Neuronal stem cell (in vitro differentiated cells): ENCODE results near the gene PPM1E.
"Not testable (repeated sequence)": the region's sequence is repeated elsewhere in the genome, so short reads cannot be mapped to it uniquely, and the experiment has no call there.

Experiments used
- DNase-seq: peaks from one replicate; pipeline ENCODE4 v3.0.0-alpha.2; 2013; ENCODE audit warnings: low spot score
- H2AFZ ChIP-seq: one replicate; pipeline ENCODE4 v1.6.1; 2013; ENCODE audit warnings: mild to moderate bottlenecking, low read length, inconsistent platforms
- H2AK5ac ChIP-seq: 2 replicates; pipeline ENCODE4 v1.6.1; 2013; ENCODE audit warnings: low read depth, mild to moderate bottlenecking, inconsistent platforms, low read length, moderate library complexity, mixed read lengths
- H2BK120ac ChIP-seq: 2 replicates; pipeline ENCODE4 v1.6.1; 2013; ENCODE audit warnings: low read depth, mild to moderate bottlenecking, inconsistent platforms, low read length, moderate library complexity, mixed read lengths
- H2BK12ac ChIP-seq: one replicate; pipeline ENCODE4 v1.6.1; 2013; ENCODE audit warnings: low read length, inconsistent platforms
- H2BK15ac ChIP-seq: 2 replicates; pipeline ENCODE4 v1.6.1; 2013; ENCODE audit warnings: mild to moderate bottlenecking, low read length, inconsistent platforms, mixed read lengths
- H2BK5ac ChIP-seq: one replicate; pipeline ENCODE4 v1.6.1; 2013; ENCODE audit warnings: inconsistent platforms, mild to moderate bottlenecking, low read length, moderate library complexity
- H3K14ac ChIP-seq: one replicate; pipeline ENCODE4 v1.6.1; 2013; ENCODE audit warnings: low read length, inconsistent platforms
- H3K18ac ChIP-seq: 2 replicates; pipeline ENCODE4 v1.6.1; 2013; ENCODE audit warnings: low read length, inconsistent platforms
- H3K23ac ChIP-seq: 2 replicates; pipeline ENCODE4 v1.6.1; 2013; ENCODE audit warnings: low read depth, mild to moderate bottlenecking, mixed read lengths, low read length, inconsistent platforms; ENCODE audit not compliant: poor library complexity
- H3K27ac ChIP-seq: replicated peaks from 3 replicates; pipeline ENCODE4 v1.5.1; 2013; ENCODE audit warnings: low read length, inconsistent platforms
- H3K27me3 ChIP-seq, 3 experiments: 2 replicates each; pipeline ENCODE4 v1.6.1; 2013; ENCODE audit warnings: low read length in 3 of 3, mild to moderate bottlenecking in 2 of 3, inconsistent platforms in 1 of 3, low read depth in 1 of 3, mixed read lengths in 1 of 3, moderate library complexity in 1 of 3; ENCODE audit not compliant: control insufficient read depth in 3 of 3, insufficient read depth in 3 of 3
- H3K36me3 ChIP-seq, 2 donors: replicated peaks in 1 of 2; 2 replicates each; pipeline ENCODE4 v1.6.1; 2013; ENCODE audit warnings: low read length in 2 of 2; ENCODE audit not compliant: control insufficient read depth in 2 of 2, insufficient read depth in 2 of 2
- H3K4ac ChIP-seq: 2 replicates; pipeline ENCODE4 v1.6.1; 2013; ENCODE audit warnings: inconsistent platforms, mild to moderate bottlenecking, low read length, moderate library complexity
- H3K4me1 ChIP-seq, 2 donors: 1 replicate in 1 of 2; 2 replicates in 1 of 2; pipeline ENCODE4 v1.6.1; 2013; ENCODE audit warnings: low read length in 2 of 2, low read depth in 1 of 2; ENCODE audit not compliant: control insufficient read depth in 2 of 2, insufficient read depth in 1 of 2
- H3K4me2 ChIP-seq: one replicate; pipeline ENCODE4 v1.6.1; 2013; ENCODE audit warnings: mild to moderate bottlenecking, low read length, inconsistent platforms; ENCODE audit not compliant: insufficient read depth, poor library complexity, severe bottlenecking
- H3K4me3 ChIP-seq, 2 donors: 2 replicates each; pipeline ENCODE4 v1.5.1; 2013; ENCODE audit warnings: low read length in 2 of 2, mild to moderate bottlenecking in 2 of 2, inconsistent platforms in 1 of 2, moderate library complexity in 1 of 2
- H3K79me1 ChIP-seq: one replicate; pipeline ENCODE4 v1.6.1; 2013; ENCODE audit warnings: low read depth, mild to moderate bottlenecking, inconsistent platforms, low read length, moderate library complexity
- H3K9ac ChIP-seq: one replicate; pipeline ENCODE4 v1.6.1; 2013; ENCODE audit warnings: mild to moderate bottlenecking, low read depth, low read length, inconsistent platforms; ENCODE audit not compliant: poor library complexity
- H3K9me3 ChIP-seq, 2 donors: replicated peaks in 1 of 2; 2 replicates each; pipeline versions ENCODE3 to v1.6.1; 2013; ENCODE audit warnings: low read length in 2 of 2, mild to moderate bottlenecking in 2 of 2, inconsistent platforms in 1 of 2, low read depth in 1 of 2, mixed read lengths in 1 of 2, moderate library complexity in 1 of 2; ENCODE audit not compliant: control insufficient read depth in 2 of 2, insufficient read depth in 1 of 2
- H4K8ac ChIP-seq: one replicate; pipeline ENCODE4 v1.6.1; 2013; ENCODE audit warnings: low read depth, mild to moderate bottlenecking, inconsistent platforms, low read length, moderate library complexity
- H4K91ac ChIP-seq: one replicate; pipeline ENCODE4 v1.6.1; 2013; ENCODE audit warnings: low read length, low read depth, mild to moderate bottlenecking, inconsistent platforms; ENCODE audit not compliant: poor library complexity
- WGBS, 2 donors: extraction: QIAGEN DNeasy Blood & Tissue Kit; methylation state at CpG; one replicate each; pipeline ENCODE4 v1.1.7; 2013; ENCODE audit warnings: missing lambda C conversion rate in 2 of 2, mixed read lengths in 1 of 2; ENCODE audit not compliant: insufficient read length in 2 of 2, insufficient replicate concordance in 1 of 2; ENCODE audit errors: extremely low coverage in 2 of 2; 5-methylcytosine and 5-hydroxymethylcytosine counted together

Gene PPM1E

DNA sequence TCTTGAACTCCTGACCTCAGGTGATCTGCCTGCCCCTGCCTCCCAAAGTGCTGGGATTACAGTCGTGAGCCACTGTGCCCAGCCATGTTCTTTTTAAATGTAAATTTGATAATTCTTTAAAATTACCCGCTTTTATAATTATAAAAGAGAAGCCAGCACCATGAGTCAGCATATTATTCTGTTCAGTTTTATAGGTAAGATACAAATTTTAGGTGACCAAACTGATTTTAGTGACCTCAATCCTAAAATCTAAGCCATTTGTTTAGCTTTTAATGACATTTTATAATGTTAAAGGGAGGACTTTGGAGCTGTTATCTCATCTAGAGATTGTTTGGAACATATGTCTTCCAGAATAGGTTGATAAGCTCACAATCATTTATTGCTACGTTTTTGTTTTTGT lies 20.8 kb upstream of the PPM1E start:
- no peak overlapping the region for H2AK5ac ChIP-seq
- H3K4ac ChIP-seq: no peak overlapping the region
- DNase-seq: no peak
- no peak overlapping the region for H3K18ac ChIP-seq
- H3K4me1 ChIP-seq: no peaks in the 10 kb centered on the region
- no peak overlapping the region for H3K27ac ChIP-seq
- H3K9me3 ChIP-seq: no peaks in the 10 kb centered on the region
- H3K4me2 ChIP-seq: no peak overlapping the region
- no peak overlapping the region for H2BK5ac ChIP-seq
- H2BK15ac ChIP-seq: no peak overlapping the region
- no peak overlapping the region for H4K91ac ChIP-seq
- no peaks in the 10 kb centered on the region for H3K79me1 ChIP-seq
- no peak overlapping the region for H3K9ac ChIP-seq
- no peaks in the 10 kb centered on the region for H3K27me3 ChIP-seq
- H3K4me3 ChIP-seq: no peak overlapping the region
- no peak overlapping the region for H2AFZ ChIP-seq
- H2BK12ac ChIP-seq: no peak overlapping the region
- peaks cover 0 to 18% of the 10 kb centered on the region in 2 donors for H3K36me3 ChIP-seq
- H3K23ac ChIP-seq: no peak overlapping the region
- no peak overlapping the region for H4K8ac ChIP-seq
- WGBS, 2 donors: no CpG with 5 or more reads among the region's 3 CpGs
- H3K14ac ChIP-seq: no peak overlapping the region
- no peak overlapping the region for H2BK120ac ChIP-seq

DNA sequence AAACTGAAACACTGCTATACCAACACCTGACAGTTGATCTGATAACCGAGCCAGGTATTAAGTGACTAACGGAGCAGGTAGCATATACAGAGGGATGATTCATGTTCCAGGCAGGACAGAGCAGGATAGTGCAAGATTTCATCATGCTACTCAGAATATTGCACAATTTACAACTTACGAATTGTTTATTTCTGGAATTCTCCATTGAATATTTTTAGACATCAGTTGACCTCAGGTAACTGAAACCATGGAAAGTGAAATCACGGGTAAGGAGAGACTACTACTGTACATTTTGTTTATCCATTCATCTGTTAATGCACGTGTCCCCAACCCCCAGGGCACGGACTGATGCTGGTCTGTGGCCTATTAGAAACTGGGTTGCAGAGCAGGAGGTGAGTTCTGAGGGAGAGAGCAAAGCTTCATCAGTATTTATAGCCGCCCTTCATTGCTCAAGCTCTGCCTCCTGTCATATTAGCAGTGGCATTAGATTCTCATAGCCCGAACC lies 14.5 kb upstream of the PPM1E start:
- H2BK120ac ChIP-seq: no peak overlapping the region
- H2BK5ac ChIP-seq: no peak overlapping the region
- H2AFZ ChIP-seq: no peak overlapping the region
- no peak overlapping the region for H3K4me3 ChIP-seq
- H3K14ac ChIP-seq: no peak overlapping the region
- no peak overlapping the region for H3K4me2 ChIP-seq
- no peak overlapping the region for H2BK15ac ChIP-seq
- H3K18ac ChIP-seq: no peak overlapping the region
- H4K8ac ChIP-seq: no peak overlapping the region
- H4K91ac ChIP-seq: no peak overlapping the region
- no peaks in the 10 kb centered on the region for H3K27me3 ChIP-seq
- H3K79me1 ChIP-seq: no peaks in the 10 kb centered on the region
- H3K9me3 ChIP-seq: no peaks in the 10 kb centered on the region
- H2BK12ac ChIP-seq: no peak overlapping the region
- H2AK5ac ChIP-seq: no peak overlapping the region
- DNase-seq: no peak
- no peaks in the 10 kb centered on the region for H3K36me3 ChIP-seq
- H3K23ac ChIP-seq: no peak overlapping the region
- H3K4ac ChIP-seq: no peak overlapping the region
- no peak overlapping the region for H3K27ac ChIP-seq
- H3K4me1 ChIP-seq: no peaks in the 10 kb centered on the region
- H3K9ac ChIP-seq: no peak overlapping the region
- WGBS, 2 donors: no CpG with 5 or more reads among the region's 8 CpGs

DNA sequence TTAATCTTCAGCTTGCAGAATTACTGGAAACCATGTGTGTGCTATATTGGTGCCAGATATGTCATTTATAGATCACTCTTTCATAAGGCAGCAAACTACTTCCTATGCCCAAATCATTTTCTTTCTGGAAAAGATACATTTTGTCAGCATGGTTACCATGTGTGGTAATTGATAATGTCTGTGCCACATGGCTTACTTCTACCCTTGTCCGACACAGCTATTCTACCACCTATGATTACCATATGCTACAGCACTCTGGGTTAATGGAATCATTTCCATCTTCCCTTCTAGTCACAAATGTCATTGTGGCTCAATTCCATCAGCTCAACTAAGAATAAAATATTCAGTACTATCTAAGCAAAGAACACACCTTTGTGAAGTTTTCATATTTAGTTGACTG lies 8.0 kb upstream of the PPM1E start:
- Histone ChIP-seq H4K8ac (no peak overlapping the region), H2AK5ac (no peak overlapping the region), H3K27ac (no peak overlapping the region), H3K4me1 (no peaks in the 10 kb centered on the region), H3K27me3 (no peaks in the 10 kb centered on the region), H2AFZ (no peak overlapping the region), H3K4ac (no peak overlapping the region), H3K23ac (no peak overlapping the region), H3K9me3 (no peaks in the 10 kb centered on the region), H3K4me2 (no peak overlapping the region), H2BK12ac (no peak overlapping the region), H3K14ac (no peak overlapping the region), H3K9ac (no peak overlapping the region), H3K79me1 (no peaks in the 10 kb centered on the region), H4K91ac (no peak overlapping the region), H3K18ac (no peak overlapping the region), H2BK5ac (no peak overlapping the region), H3K36me3 (no peaks in the 10 kb centered on the region), H3K4me3 (no peak overlapping the region), H2BK120ac (no peak overlapping the region), H2BK15ac (no peak overlapping the region)
- no CpG with 5 or more reads among the region's 1 CpG for WGBS, 2 donors
- DNase-seq: no peak

DNA sequence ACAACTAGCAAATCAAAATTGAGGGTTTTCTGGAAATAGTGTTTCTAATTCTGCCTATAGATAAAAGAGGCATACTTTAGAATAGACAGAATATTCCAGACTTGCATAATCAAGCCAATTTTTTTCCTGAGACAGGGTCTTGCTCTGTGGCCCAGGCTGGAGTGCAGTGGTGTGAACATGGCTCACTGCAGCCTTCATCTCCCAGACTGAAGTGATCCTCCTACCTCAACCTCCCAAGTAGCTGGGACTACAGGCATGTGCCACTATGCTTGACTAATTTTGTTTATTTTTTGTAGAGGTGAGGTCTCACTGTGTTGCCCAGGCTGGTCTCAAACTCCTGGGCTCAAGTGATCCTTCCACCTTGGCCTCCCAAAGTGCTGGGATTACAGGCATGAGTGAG lies 6.0 kb upstream of the PPM1E start:
- H2AFZ ChIP-seq, H3K14ac ChIP-seq, H2BK15ac ChIP-seq, H3K4me2 ChIP-seq, H3K79me1 ChIP-seq, H3K23ac ChIP-seq, H2BK12ac ChIP-seq, DNase-seq, H2BK5ac ChIP-seq, H4K91ac ChIP-seq, H3K4me3 ChIP-seq, H3K4me1 ChIP-seq, H2BK120ac ChIP-seq, H3K27ac ChIP-seq, H3K9me3 ChIP-seq, H3K4ac ChIP-seq, H3K36me3 ChIP-seq, H2AK5ac ChIP-seq, H4K8ac ChIP-seq, H3K9ac ChIP-seq, H3K18ac ChIP-seq, H3K27me3 ChIP-seq: not testable (repeated sequence)
